Activated gamma-delta T cell treated with anti-CD3 and anti-CD28 coated beads, Interleukin-2, amount 50 U/mL, for 16 hours (primary cell): ENCODE measurements around the gene ALDH3B2.

ENCODE experiments used
- DNase-seq: peaks from one replicate; pipeline ENCODE4 v3.0.0-alpha.2; 2020; ENCODE audit warnings: low read depth

Gene ALDH3B2

DNA sequence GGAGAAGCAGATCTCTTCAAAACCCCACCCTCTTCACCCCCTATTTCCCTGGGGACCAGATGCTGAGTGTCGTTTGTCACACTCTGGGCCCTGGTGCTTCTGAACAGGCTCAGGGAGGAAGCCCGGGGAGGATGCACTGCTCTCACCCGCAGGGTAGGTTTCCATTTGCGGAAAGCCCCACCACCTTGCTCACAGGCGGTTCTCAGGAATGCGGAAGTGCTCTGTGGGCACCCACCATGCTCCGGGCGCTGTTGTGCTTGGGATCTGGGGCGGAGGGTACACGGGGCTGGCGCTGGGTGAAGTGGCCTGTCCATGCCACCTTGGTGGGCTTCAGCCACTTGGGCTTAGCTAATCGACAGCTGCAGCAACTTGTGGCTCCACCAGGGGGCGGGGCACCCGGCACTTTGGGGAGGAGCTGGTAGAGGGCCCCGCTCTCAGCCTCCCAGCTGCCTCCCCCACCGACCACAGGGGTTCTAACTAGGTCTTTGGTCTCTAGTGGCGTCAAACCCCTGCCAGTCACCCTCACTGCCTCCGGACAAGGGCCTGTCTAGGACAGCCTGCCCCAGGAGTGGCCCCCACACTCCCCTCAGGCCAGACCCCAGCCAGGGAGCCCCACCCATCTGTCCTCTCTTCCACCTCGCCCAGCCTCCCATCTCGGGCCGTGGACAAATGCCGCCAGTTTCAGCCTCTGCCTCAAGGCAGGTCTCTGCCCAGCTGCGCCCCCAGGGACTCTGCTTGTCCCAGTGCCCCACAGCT lies 60.3 kb downstream of the ALDH3B2 start:
- peak; percentile 81 for DNase-seq

DNA sequence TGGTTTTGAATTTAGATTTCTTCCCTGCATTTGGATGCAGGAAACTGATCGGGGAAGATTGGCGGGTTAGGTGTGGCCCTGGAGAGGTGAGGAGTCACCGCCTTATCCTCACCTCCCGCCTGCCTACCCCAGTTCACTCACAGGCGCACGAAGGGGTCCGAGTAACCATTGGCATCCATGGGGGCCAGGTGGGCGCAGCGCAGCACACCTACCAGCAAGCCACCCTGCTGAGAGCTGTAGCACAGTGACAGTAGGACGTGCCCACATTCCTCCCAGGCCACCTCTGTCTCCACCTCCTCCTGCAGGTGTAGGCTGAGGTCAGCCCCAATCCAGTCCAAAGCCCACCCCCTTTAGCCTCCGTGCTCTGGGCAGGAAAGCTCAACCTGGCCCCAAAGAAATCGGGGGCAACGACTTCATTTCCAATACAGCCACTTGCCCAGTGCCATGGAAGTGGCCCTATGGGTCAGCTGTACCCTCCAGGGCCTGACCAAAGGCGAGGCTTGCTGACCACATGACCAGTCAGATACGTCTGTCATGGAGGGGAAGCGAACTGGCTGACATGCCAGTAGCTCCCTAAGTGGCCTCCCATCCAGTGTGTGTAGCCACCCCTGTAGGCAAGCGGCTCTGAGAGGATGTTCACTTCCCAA lies 61.0 kb downstream of the ALDH3B2 start:
- no peak for DNase-seq

DNA sequence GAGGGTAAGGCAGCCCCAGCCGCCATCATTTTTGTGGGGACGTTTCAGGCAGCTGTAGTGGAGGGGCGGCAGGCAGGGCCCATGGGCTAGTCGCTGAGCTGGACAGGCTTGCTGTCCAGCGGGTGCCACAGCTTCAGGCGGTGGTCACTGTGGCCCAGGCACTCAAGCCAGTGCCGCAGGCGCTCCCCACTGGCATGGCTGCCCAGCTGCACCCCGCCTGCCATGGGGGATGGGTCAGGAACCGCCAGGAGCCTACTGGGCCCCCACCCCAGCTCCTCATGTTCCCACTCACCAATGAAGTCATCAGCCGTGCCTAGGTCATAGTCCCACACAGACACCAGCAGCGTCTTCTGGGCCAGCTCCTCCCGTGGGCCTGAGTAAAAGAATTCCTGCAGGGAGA lies 61.7 kb downstream of the ALDH3B2 start:
- no peak for DNase-seq
